HG02623 (cell line): ENCODE data around the gene RER1.

Experiments
- ATAC-seq: cut with Tn5 transposase; IDR thresholded peaks from one replicate; pipeline ENCODE4 v1.9.1; 2021; ENCODE audit warnings: moderate library complexity; ENCODE audit not compliant: unreplicated experiment

The RER1 gene

GRCh38 chr1:2353551-2354438 lies 37.8 kb upstream of the RER1 start:
- no peak for ATAC-seq

- no peak for ATAC-seq
Measured at GRCh38 chr1:2354511-2355372, 36.9 kb upstream of the RER1 start.

GRCh38 chr1:2355373-2356261 lies 36.0 kb upstream of the RER1 start:
- no peak for ATAC-seq

GRCh38 chr1:2356401-2356800 lies 35.2 kb upstream of the RER1 start:
- no peak for ATAC-seq

- no peak for ATAC-seq
Measured at GRCh38 chr1:2356911-2357845, 34.5 kb upstream of the RER1 start.

GRCh38 chr1:2358072-2358471 lies 33.6 kb upstream of the RER1 start:
- no peak for ATAC-seq

- no peak for ATAC-seq
Measured at GRCh38 chr1:2358651-2359640, 32.7 kb upstream of the RER1 start.

- ATAC-seq, result no peak
Measured at GRCh38 chr1:2360588-2361364, 30.9 kb upstream of the RER1 start.

GRCh38 chr1:2363847-2364513 lies 27.7 kb upstream of the RER1 start:
- no peak for ATAC-seq

GRCh38 chr1:2368053-2368744 lies 23.4 kb upstream of the RER1 start:
- ATAC-seq, result no peak

- ATAC-seq, result no peak
Measured at GRCh38 chr1:2372551-2373490, 18.8 kb upstream of the RER1 start.

- no peak for ATAC-seq
Measured at GRCh38 chr1:2373551-2374251, 17.9 kb upstream of the RER1 start.

GRCh38 chr1:2374252-2375155 lies 17.1 kb upstream of the RER1 start:
- ATAC-seq, result no peak
